Mesangial cell (primary cell): Measurements from ENCODE around the gene NPW. TPM values are rescaled to one million over a fixed set of nuclear protein-coding genes. Genes with fewer than 3 reads are reported as not detected.

Experiments used
- total RNA-seq: library from RNA; depleted of rRNA; stranded (reverse); fragments of >200 nt; gene quantifications from 2 replicates; pipeline ENCODE4 v1.2.3, GENCODE V29; 2015

NPW gene
- 4.4 and 5.7 TPM in 2 replicates for total RNA-seq

DNA sequence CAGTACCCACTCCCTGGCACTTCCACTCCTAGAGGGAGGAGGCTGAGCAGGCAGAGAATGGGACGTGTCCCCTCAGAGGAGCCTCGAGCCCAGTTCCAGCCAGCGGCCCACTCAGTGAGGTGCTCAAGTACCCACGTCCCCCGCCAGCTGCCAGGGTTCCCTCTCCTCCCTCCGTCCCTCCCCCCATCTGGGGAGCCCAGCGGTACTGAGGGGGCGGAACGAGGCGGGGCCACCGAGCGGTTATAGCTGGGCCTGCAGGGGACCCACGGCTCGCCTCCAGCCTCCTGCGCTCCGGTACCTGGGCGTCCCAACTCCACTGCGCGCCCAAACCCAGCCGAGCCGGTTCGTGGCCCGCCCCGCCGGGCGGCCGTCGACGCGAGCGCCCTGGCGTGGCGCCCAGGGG lies at the start of gene NPW:
Gene NPW (plus strand): TSS at position 268 of the 403 bp plus-strand sequence.

DNA sequence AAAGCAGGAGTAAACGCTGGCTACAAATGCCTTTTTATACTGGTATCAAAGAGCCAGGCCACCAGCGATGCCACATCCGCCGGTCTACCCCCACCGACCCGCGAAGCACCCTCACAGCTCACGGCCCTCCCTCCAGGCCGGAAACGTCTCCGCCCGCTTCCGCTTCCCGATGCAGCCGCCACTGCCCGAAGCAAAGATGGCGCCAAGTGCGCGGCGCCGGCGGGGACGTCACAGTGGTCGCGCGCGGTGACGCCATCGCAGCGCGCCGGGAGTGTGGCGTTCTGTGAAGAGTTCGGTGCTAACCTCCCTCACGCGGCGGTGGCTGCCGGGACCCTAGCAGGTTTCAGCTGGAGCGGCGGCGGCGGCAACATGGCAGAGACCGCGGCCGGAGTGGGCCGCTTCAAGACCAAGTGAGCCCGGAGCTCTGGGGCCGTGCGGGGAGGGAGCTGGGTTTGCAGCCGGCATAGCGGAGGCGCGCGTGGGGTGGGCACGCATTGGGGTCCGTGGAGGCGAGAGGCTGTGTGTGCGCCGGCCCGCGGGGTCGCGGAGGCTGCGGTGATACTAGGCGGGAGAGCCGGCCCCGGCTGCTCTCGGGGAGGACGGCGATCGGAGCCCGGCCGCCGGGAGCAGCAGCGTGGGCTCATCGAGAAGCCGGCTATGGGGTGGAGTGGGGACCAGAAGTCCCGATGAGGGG lies 47.6 kb upstream of the NPW start, which contains the start of gene TBL3:
Gene TBL3 (plus strand): TSS at position 258 of the 694 bp plus-strand sequence. CDS start 112 bp downstream, at position 370.

DNA sequence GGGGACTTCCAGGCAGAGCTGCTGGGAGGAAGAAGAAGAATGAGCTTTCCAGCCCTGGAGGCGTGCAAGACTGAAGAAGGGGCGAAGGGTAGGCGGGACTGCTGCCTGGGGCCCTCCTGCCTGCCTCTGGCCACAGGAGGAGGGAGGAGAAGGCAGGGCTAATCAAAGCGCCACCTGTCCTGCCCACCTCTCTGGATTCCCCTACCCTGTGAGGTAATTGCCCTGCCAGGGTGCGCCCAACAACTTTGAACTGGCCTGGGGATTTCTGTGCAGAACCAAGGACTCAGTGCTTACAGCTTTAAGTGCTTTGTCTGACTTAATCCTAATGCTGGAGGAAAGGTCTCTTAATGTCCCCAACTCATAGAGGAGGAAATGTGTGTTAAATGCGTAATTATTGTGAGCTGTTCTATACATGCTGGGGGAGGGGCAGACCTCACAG lies 38.2 kb upstream of the NPW start, which contains the start of gene NOXO1:
Gene NOXO1 (minus strand): TSS at position 72 of the 439 bp plus-strand sequence. CDS start 290 bp downstream, outside the sequence.

DNA sequence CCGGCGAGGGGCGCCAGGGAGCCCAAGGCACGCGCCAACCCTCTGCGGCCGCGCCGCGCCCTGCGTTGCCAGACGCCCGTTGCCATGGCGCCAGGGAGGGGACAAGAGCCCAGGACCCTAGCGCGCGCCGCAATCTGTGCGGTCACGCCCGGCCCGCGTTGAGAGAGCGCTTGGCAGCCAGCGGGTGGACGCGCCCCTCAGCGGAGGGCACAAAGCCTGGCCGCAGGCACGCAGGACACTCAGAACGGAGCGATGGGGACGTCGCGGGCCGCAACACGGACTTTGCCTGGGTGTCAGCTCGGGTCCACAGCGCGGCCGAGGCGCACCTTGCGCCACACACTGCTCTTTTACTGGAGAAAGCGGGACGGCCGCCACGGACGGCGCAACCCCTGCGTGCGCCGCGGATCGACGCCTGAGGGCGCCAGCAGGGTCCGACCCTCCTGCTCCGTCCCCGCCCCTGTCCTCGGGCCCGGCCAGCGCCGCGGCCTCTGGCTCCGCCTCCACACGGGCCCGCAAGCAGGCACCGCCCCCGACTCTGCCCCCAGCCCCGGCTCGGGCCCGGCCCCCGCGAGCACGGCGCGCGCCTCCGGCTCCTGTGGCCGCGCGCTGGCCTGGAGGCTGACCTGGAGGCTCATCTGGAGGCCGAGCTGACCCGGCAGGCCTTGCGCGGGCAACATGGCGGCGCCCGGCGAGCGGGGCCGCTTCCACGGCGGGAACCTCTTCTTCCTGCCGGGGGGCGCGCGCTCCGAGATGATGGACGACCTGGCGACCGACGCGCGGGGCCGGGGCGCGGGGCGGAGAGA lies 35.8 kb upstream of the NPW start, which contains the start of gene GFER:
Gene GFER (plus strand): TSS at position 650 of the 803 bp plus-strand sequence. CDS start 26 bp downstream, at position 676.

DNA sequence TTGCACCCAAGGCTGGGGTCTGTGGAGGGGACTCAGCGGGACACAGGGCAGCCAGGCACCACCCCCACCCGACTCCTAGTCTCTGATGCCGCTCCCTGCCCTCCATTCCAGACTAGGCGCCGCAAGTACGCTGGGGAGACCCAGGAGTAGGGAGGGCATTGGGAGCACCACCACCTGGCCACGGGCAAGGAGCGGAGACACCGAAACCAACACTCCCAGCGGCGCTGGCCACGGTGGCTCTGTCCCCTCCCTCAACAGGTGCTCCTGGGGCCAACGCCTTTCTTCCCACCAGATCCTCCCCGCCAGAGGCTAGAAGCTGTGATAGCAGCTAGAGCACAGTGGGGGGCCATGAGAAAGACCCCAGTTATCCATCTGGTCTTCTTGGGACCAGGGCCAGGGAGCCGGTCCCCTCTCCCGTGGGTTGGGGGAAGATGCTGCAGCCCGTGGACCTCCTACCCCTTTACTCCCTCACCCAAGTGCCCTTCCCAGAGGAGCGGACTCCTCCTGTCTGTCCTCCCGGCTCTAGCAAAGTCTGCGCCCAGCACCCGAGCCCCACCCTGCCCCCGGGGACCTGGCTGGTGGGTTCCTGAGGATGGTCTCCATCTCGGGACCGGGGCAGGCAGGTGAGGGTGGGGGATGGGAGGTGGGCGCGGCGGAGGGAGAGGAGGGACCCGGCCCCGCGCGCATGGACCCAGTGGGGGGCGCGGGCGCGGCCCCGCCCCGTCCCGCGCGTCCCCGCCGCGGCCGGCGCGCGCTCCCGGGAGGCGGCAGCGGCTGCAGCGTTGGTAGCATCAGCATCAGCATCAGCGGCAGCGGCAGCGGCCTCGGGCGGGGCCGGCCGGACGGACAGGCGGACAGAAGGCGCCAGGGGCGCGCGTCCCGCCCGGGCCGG lies 30.1 kb upstream of the NPW start, which contains the start of gene SYNGR3:
Gene SYNGR3 (plus strand): TSS at position 762 of the 892 bp plus-strand sequence. CDS start 133 bp downstream, outside the sequence.

DNA sequence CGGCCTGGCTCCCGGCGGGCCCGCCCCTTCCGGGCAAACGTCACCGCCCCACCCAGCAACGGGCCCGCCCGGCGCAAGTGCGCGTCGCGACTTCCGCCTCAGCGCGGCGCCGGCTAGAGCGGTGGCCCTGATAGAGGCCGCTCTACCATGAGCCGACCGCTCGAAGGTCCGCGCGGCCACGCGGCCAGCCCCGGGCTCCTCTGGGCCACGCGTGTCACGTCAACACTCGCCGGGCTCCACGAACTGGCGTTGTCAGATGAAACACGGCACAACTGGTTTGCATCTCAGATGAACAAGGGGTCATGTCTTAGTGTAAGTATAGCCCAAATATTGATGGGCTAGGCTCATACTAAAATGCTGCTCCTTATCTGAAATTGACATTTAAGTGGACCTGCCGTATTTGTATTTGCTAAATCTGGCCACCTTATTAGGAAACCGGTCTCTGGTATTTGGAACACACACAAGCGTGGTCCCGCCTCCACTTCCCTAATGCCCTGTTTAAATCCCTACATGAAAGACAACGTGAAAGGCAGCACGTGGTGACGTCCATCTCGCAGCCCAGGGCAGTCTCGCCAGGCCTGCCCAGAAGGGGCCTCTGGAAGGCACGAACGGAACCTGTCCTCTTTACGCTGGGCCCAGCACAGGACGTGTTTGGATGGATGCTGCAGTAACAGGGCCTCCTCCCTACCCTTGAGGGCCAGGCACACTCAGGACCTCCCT lies 9.6 kb upstream of the NPW start, which contains the start of gene ZNF598:
Gene ZNF598 (minus strand): TSS at position 31 of the 720 bp plus-strand sequence.

DNA sequence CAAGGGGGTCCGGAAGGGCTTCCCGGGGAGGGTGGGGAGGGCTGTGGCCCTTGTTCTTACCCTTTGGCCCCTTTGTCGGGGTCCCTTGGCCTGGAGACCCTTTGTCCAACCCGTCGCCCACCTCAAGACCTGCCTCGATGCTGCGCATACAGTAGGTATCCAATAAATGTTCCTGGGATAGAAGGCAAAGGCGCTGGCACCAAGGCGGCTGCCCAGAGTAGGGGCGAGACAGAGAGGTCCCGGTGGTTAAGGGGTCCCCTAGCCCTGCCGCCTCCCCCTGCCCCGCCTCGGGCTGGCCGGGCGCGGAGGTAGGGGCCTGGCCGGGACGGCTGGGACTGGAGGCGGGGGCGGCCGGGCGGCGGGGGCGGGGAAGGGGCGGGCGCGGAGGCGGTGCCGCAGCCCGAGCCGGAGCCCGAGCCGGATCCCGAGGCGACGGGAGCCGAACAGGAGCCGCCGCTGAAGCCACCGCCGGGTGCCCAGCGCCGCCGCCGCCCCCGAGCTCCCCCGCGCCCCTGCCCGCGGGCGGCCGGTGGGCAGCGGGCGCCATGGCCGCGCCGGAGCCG lies 7.0 kb downstream of the NPW start, which contains the start of gene NHERF2:
Gene NHERF2 (plus strand): TSS at position 442 of the 563 bp plus-strand sequence. CDS start 104 bp downstream, at position 546.

DNA sequence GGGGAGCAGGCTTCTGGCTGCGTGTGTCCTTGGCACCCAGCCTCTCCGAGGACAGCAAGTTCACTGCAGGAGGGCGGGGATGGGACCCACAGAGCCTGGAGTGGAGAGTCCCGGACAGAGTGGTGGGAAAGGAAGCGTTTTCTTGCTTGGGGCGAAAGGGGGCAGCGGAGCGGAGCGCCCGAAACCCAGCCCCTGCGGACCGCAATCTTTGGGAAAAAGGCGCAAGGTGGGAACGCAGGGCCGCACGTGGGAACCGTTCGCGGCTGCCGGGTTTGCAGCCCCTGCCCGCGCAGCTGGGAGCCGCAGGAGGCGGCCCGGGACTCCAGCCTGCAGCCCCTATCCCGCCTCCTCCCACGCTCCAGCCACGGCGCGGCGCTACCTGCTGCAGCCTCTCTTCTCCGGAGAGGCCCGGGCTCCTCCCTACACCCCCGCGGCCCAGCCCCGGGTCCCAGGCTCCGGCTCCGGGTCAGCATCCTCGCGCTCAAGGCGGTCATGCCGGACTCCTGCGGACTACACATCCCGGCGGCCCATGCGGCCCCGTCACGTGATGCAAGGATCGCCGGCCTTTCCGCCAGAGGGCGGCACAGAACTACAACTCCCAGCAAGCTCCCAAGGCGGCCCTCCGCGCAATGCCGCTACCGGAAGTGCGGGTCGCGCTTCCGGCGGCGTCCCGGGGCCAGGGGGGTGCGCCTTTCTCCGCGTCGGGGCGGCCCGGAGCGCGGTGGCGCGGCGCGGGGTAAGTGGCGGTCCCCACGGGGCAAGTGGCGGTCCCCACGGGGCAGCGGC lies 27.9 kb downstream of the NPW start, which contains the start of the genes NTHL1 and TSC2:
Gene NTHL1 (minus strand): TSS at position 505 of the 786 bp plus-strand sequence. CDS start 11 bp downstream, at position 494.
Gene TSC2 (plus strand): TSS at position 656 of the 786 bp plus-strand sequence. CDS start 631 bp downstream, outside the sequence.

Other genes with a start within 250 kb of the NPW start
- gene NME3, start 248.2 kb upstream of the NPW start, total RNA-seq = 61.8 and 131 TPM in 2 replicates
- 4.7 and 7.7 TPM in 2 replicates for gene EME2, start 247.0 kb upstream of the NPW start, total RNA-seq
- 108 and 161 TPM in 2 replicates for gene MRPS34, start 246.7 kb upstream of the NPW start, total RNA-seq
- gene SPSB3, start 237.2 kb upstream of the NPW start, total RNA-seq = 37.5 and 99.8 TPM in 2 replicates
- 86.8 and 113 TPM in 2 replicates for gene NUBP2, start 236.8 kb upstream of the NPW start, total RNA-seq
- 0.25 TPM in 1 of 2 replicates, not detected in the other for gene IGFALS, start 226.1 kb upstream of the NPW start, total RNA-seq
- gene HAGH, start 193.0 kb upstream of the NPW start, total RNA-seq = 89.5 and 114 TPM in 2 replicates
- gene FAHD1, start 192.6 kb upstream of the NPW start, total RNA-seq = 77.9 and 83.8 TPM in 2 replicates
- gene MEIOB, start 147.6 kb upstream of the NPW start, total RNA-seq = 3.6 and 3.8 TPM in 2 replicates
- not detected in 2 replicates for gene HS3ST6, start 101.4 kb upstream of the NPW start, total RNA-seq
- 20.5 and 27.7 TPM in 2 replicates for gene MSRB1, start 76.6 kb upstream of the NPW start, total RNA-seq
- not detected in 2 replicates for gene RPL3L, start 65.1 kb upstream of the NPW start, total RNA-seq
- gene NDUFB10, start 60.2 kb upstream of the NPW start, total RNA-seq = 334 and 388 TPM in 2 replicates
- gene RPS2, start 55.0 kb upstream of the NPW start, total RNA-seq = 4,197 and 4,785 TPM in 2 replicates
- gene RNF151, start 52.9 kb upstream of the NPW start, total RNA-seq = 0.16 TPM in 1 of 2 replicates, not detected in the other
- gene TBL3, start 47.7 kb upstream of the NPW start, total RNA-seq = 56.8 and 104 TPM in 2 replicates
- 0.25 TPM in 1 of 2 replicates, not detected in the other for gene NOXO1, start 38.3 kb upstream of the NPW start, total RNA-seq
- 31.9 and 34.9 TPM in 2 replicates for gene GFER, start 35.6 kb upstream of the NPW start, total RNA-seq
- gene SYNGR3, start 29.8 kb upstream of the NPW start, total RNA-seq = 4.6 and 10.0 TPM in 2 replicates
- gene ZNF598, start 10.0 kb upstream of the NPW start, total RNA-seq = 42.7 and 46.6 TPM in 2 replicates
- gene NHERF2, start 7.1 kb downstream of the NPW start, total RNA-seq = 60.3 and 91.9 TPM in 2 replicates
- 45.1 and 63.7 TPM in 2 replicates for gene NTHL1, start 28.0 kb downstream of the NPW start, total RNA-seq
- 53.8 and 113 TPM in 2 replicates for gene TSC2, start 28.2 kb downstream of the NPW start, total RNA-seq
- 113 and 120 TPM in 2 replicates for gene PKD1, start 116.1 kb downstream of the NPW start, total RNA-seq
- 0.65 and 5.7 TPM in 2 replicates for gene RAB26, start 128.8 kb downstream of the NPW start, total RNA-seq
- 84.1 and 96.6 TPM in 2 replicates for gene TRAF7, start 136.0 kb downstream of the NPW start, total RNA-seq
- gene CASKIN1, start 176.8 kb downstream of the NPW start, total RNA-seq = 0.16 and 0.38 TPM in 2 replicates
- gene MLST8, start 185.7 kb downstream of the NPW start, total RNA-seq = 129 and 184 TPM in 2 replicates
- 2.1 and 3.8 TPM in 2 replicates for gene BRICD5, start 191.1 kb downstream of the NPW start, total RNA-seq
- 13.7 and 41.7 TPM in 2 replicates for gene PGP, start 195.1 kb downstream of the NPW start, total RNA-seq
- gene E4F1, start 203.8 kb downstream of the NPW start, total RNA-seq = 28.2 and 34.0 TPM in 2 replicates
- gene DNASE1L2, start 216.7 kb downstream of the NPW start, total RNA-seq = 0.51 TPM in 1 of 2 replicates, not detected in the other
- gene ECI1, start 231.8 kb downstream of the NPW start, total RNA-seq = 53.1 and 107 TPM in 2 replicates
- 152 and 250 TPM in 2 replicates for gene RNPS1, start 248.3 kb downstream of the NPW start, total RNA-seq